CD4-positive, alpha-beta T cell treated with Interleukin-1 beta for 1 hour (primary cell): ENCODE results near the gene TMPRSS5.

Experiments used
- DNase-seq, 2 donors: peaks; one replicate each; pipeline ENCODE4 v3.0.0-alpha.2; 2020 to 2022

Gene TMPRSS5

GRCh38 chr11:113666584-113666983, 39.5 kb downstream of the TMPRSS5 start:
- DNase-seq, result no peak

- no peak for DNase-seq
Observed at GRCh38 chr11:113664981-113665710, 41.0 kb downstream of the TMPRSS5 start.

GRCh38 chr11:113664069-113664980, 41.8 kb downstream of the TMPRSS5 start:
- DNase-seq, result no peak

- no peak for DNase-seq
Observed at GRCh38 chr11:113663567-113663966, 42.5 kb downstream of the TMPRSS5 start.

GRCh38 chr11:113655771-113656170, 50.3 kb downstream of the TMPRSS5 start:
- no peak for DNase-seq

GRCh38 chr11:113651023-113651422, 55.1 kb downstream of the TMPRSS5 start:
- DNase-seq, result no peak

GRCh38 chr11:113649311-113649710, 56.8 kb downstream of the TMPRSS5 start:
- DNase-seq, result no peak

- no peak for DNase-seq
Observed at GRCh38 chr11:113647856-113648255, 58.3 kb downstream of the TMPRSS5 start.

- no peak for DNase-seq
Observed at GRCh38 chr11:113647108-113647507, 59.0 kb downstream of the TMPRSS5 start.

- no peak for DNase-seq
Observed at GRCh38 chr11:113645593-113646349, 60.3 kb downstream of the TMPRSS5 start.

- DNase-seq, result no peak
Observed at GRCh38 chr11:113644605-113645004, 61.5 kb downstream of the TMPRSS5 start.

- DNase-seq, result no peak
Observed at GRCh38 chr11:113643701-113644100, 62.4 kb downstream of the TMPRSS5 start.

GRCh38 chr11:113643006-113643585, 63.0 kb downstream of the TMPRSS5 start:
- DNase-seq, result no peak

GRCh38 chr11:113642090-113642489, 64.0 kb downstream of the TMPRSS5 start:
- DNase-seq, result no peak

- no peak for DNase-seq
Observed at GRCh38 chr11:113638376-113638775, 67.7 kb downstream of the TMPRSS5 start.

- DNase-seq, result no peak
Observed at GRCh38 chr11:113637636-113638035, 68.5 kb downstream of the TMPRSS5 start.
